ENCODE measurements around the gene HIF3A. TPM values are rescaled to one million over a fixed set of nuclear protein-coding genes. Genes with fewer than 3 reads are reported as not detected.

The HIF3A gene
- total RNA-seq, 1 experiment from 2014 or later: 0.98 TPM

DNA sequence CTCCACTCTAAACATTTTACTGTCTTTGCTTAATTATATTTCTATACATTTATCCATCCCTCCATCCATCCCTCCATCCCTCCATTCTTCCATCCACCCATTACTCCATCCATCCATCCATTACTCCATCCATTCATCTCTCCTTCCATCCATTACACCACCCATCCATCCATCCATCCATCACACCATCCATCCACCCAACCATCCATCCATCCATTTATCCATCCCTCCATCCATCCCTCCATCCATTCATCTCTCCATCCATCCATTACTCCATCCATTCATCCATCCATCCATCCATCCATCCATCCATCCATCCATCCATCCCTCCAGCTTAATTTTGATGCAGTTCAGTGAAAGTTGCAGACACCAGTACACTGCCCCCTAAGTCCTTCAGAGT lies 5.0 kb upstream of the HIF3A start:
- DNase-seq (ENCODE audit: low read depth, low spot score) (no peak), ATAC-seq (no peak)
- ChIA-PET POLR2A (no interaction called here), CTCF (interaction anchor here (1.4 to 2.0 kb wide), 2 partner anchors 9 to 11 kb away, joined by 3 to 6 read pairs; no protein-coding TSS in a partner anchor), RAD21 (ENCODE audit: low non-redundant PET in 1 of 2, low total read pairs in 2 of 2, uncharacterized antibody in 2 of 2, unreplicated experiment in 2 of 2) (no interaction called here)
- Histone ChIP-seq H2AFZ (ENCODE audit: low read depth, low read length, poor library complexity, severe bottlenecking) (no peak overlapping the region), H3K9me2 (ENCODE audit: insufficient read depth) (no peaks in the 10 kb centered on the region), H3K9me3 (ENCODE audit: control insufficient read depth in 1 of 2, insufficient read depth in 1 of 2, low read depth in 1 of 2, low read length in 2 of 2) (peaks cover 7% of the 10 kb centered on the region in 2 experiments; a peak in 2 of 4 replicates), H3K4me3 (replicated peaks in 1 of 2; ENCODE audit: low read depth in 1 of 2, low read length in 2 of 2) (no peak overlapping the region), H3K9ac (ENCODE audit: low read length) (no peak overlapping the region), H3K27me3 (ENCODE audit: insufficient read depth, low read length) (0 out of 2 replicates have a peak, but pooled peaks cover 4% of the 10 kb centered on the region), H3K4me1 (ENCODE audit: control insufficient read depth in 1 of 2, insufficient read depth in 2 of 2, low read length in 2 of 2) (peaks cover 0 to 9% of the 10 kb centered on the region in 2 experiments; a peak in 2 of 4 replicates), H4K20me1 (ENCODE audit: insufficient read depth) (no peaks in the 10 kb centered on the region), H3K36me3 (ENCODE audit: control insufficient read depth in 1 of 2, insufficient read depth in 2 of 2, low read length in 2 of 2) (no peaks in the 10 kb centered on the region), H3K79me2 (ENCODE audit: insufficient read depth, low read length) (no peaks in the 10 kb centered on the region), H3K27ac (ENCODE audit: low read depth, low read length) (no peak overlapping the region), H3K4me2 (ENCODE audit: low read length) (no peak overlapping the region)
- BruUV-seq (replicated peaks): no TSS peak
- intact Hi-C loops (cut with micrococcal nuclease): no loop called here
- TF ChIP-seq ZFX (IDR thresholded peaks at IDR 0.05): no peak
- TF ChIP-seq JUND (IDR thresholded peaks at IDR 0.05): no peak

DNA sequence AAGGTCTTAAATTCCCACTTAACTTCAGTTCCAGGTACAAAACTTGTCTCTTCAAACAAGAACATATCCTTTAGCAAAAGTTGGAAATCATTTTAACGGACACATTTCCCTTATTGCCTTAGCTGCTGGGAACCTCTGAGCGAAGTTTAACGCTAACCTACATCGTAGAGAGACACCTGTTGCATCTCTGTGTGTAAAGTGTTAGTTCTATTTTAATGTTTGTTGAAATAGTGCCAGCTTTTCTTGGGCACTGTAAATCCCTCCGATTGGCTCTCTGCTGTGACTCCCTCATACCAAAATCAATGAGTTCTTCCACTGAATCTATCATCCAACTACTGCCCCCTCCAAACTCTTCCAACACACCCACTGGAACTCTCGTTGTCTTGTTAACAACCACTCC lies 2.3 kb upstream of the HIF3A start:
- ATAC-seq (no peak), DNase-seq (ENCODE audit: low read depth, low spot score) (no peak)
- Histone ChIP-seq H3K9me2 (ENCODE audit: insufficient read depth) (no peaks in the 10 kb centered on the region), H3K9me3 (ENCODE audit: control insufficient read depth in 1 of 2, insufficient read depth in 1 of 2, low read depth in 1 of 2, low read length in 2 of 2) (peaks cover 4 to 7% of the 10 kb centered on the region in 2 experiments; a peak in 2 of 4 replicates), H3K4me2 (ENCODE audit: low read length) (no peak overlapping the region), H3K27ac (ENCODE audit: low read depth, low read length) (no peak overlapping the region), H4K20me1 (ENCODE audit: insufficient read depth) (no peaks in the 10 kb centered on the region), H3K4me3 (replicated peaks in 1 of 2; ENCODE audit: low read depth in 1 of 2, low read length in 2 of 2) (no peak overlapping the region), H3K4me1 (ENCODE audit: control insufficient read depth in 1 of 2, insufficient read depth in 2 of 2, low read length in 2 of 2) (peaks cover 8 to 15% of the 10 kb centered on the region in 2 experiments), H3K27me3 (ENCODE audit: insufficient read depth, low read length) (0 out of 2 replicates have a peak, but pooled peaks cover 4% of the 10 kb centered on the region), H2AFZ (ENCODE audit: low read depth, low read length, poor library complexity, severe bottlenecking) (no peak overlapping the region), H3K36me3 (ENCODE audit: control insufficient read depth in 1 of 2, insufficient read depth in 2 of 2, low read length in 2 of 2) (no peaks in the 10 kb centered on the region), H3K79me2 (ENCODE audit: insufficient read depth, low read length) (no peaks in the 10 kb centered on the region), H3K9ac (ENCODE audit: low read length) (no peak overlapping the region)
- no TSS peak for BruUV-seq (replicated peaks)
- ChIA-PET POLR2A (no interaction called here), RAD21 (ENCODE audit: low non-redundant PET in 1 of 2, low total read pairs in 2 of 2, uncharacterized antibody in 2 of 2, unreplicated experiment in 2 of 2) (no interaction called here), CTCF (interaction anchor here (1.2 kb wide), 1 partner anchor 14 kb away, joined by 4 read pairs; no protein-coding TSS in a partner anchor)
- intact Hi-C loops (cut with micrococcal nuclease): no loop called here
- TF ChIP-seq, protein P1, sequence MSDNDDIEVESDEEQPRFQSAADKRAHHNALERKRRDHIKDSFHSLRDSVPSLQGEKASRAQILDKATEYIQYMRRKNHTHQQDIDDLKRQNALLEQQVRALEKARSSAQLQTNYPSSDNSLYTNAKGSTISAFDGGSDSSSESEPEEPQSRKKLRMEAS (IDR thresholded peaks at IDR 0.05): no peak
- TF ChIP-seq SP1 (IDR thresholded peaks at IDR 0.05; ENCODE audit: low read depth) (no peak), RAD21 (IDR thresholded peaks at IDR 0.05; ENCODE audit: low read depth) (no peak), POLR2AphosphoS5 (IDR thresholded peaks at IDR 0.05; ENCODE audit: low read depth, low read length) (no peak), CBX3 (IDR thresholded peaks at IDR 0.05; ENCODE audit: low read depth) (no peak), YY1 (IDR thresholded peaks at IDR 0.05; ENCODE audit: extremely low read depth, insufficient replicate concordance, low read depth, low read length) (no peak), SIN3A (IDR thresholded peaks at IDR 0.05; ENCODE audit: low read depth) (no peak), TCF7L2 (IDR thresholded peaks at IDR 0.05; ENCODE audit: borderline replicate concordance, extremely low read depth, insufficient read depth, insufficient read length) (no peak), JUND (IDR thresholded peaks at IDR 0.05) (no peak), EGR1 (IDR thresholded peaks at IDR 0.05; ENCODE audit: low read depth) (no peak), FOSL1 (IDR thresholded peaks at IDR 0.05; ENCODE audit: low read depth) (no peak)
- TF ChIP-seq, protein P2, sequence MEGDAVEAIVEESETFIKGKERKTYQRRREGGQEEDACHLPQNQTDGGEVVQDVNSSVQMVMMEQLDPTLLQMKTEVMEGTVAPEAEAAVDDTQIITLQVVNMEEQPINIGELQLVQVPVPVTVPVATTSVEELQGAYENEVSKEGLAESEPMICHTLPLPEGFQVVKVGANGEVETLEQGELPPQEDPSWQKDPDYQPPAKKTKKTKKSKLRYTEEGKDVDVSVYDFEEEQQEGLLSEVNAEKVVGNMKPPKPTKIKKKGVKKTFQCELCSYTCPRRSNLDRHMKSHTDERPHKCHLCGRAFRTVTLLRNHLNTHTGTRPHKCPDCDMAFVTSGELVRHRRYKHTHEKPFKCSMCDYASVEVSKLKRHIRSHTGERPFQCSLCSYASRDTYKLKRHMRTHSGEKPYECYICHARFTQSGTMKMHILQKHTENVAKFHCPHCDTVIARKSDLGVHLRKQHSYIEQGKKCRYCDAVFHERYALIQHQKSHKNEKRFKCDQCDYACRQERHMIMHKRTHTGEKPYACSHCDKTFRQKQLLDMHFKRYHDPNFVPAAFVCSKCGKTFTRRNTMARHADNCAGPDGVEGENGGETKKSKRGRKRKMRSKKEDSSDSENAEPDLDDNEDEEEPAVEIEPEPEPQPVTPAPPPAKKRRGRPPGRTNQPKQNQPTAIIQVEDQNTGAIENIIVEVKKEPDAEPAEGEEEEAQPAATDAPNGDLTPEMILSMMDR (IDR thresholded peaks at IDR 0.05 in 2 of 3, conservative IDR thresholded peaks at IDR 0.05 in 1 of 3; ENCODE audit: borderline replicate concordance in 1 of 3, insufficient read depth in 1 of 3, low read depth in 2 of 3, low read length in 2 of 3): no peak
- TF ChIP-seq, protein P3, sequence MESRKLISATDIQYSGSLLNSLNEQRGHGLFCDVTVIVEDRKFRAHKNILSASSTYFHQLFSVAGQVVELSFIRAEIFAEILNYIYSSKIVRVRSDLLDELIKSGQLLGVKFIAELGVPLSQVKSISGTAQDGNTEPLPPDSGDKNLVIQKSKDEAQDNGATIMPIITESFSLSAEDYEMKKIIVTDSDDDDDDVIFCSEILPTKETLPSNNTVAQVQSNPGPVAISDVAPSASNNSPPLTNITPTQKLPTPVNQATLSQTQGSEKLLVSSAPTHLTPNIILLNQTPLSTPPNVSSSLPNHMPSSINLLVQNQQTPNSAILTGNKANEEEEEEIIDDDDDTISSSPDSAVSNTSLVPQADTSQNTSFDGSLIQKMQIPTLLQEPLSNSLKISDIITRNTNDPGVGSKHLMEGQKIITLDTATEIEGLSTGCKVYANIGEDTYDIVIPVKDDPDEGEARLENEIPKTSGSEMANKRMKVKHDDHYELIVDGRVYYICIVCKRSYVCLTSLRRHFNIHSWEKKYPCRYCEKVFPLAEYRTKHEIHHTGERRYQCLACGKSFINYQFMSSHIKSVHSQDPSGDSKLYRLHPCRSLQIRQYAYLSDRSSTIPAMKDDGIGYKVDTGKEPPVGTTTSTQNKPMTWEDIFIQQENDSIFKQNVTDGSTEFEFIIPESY (IDR thresholded peaks at IDR 0.05; ENCODE audit: extremely low read depth, insufficient replicate concordance, low read length): no peak

Data from HCT116 (cell line).